H1 (cell line): ENCODE results near the gene TMEM266. TPM values are rescaled to one million over a fixed set of nuclear protein-coding genes. Genes with fewer than 3 reads are reported as not detected.

ENCODE experiments used
- CTCF ChIA-PET: fragments of 300-600 bp; sonication (Branson Sonifier 250); formaldehyde crosslinking; loops from one replicate; lab custom pipeline; 2021; ENCODE audit not compliant: partially characterized antibody; lab: Charles Lee
- POLR2A ChIA-PET: fragments of 300-600 bp; sonication (Branson Sonifier 250); formaldehyde crosslinking; loops from one replicate; lab custom pipeline; 2021; ENCODE audit warnings: inconsistent platforms; ENCODE audit not compliant: partially characterized antibody; lab: Charles Lee
- DNase-seq, 2 experiments: peaks; one replicate each; pipeline versions ENCODE4 v3.0.0 to v3.0.0-alpha.2; 2010 to 2022; ENCODE audit warnings: low spot score in 2 of 2, low read depth in 1 of 2, mixed read lengths in 1 of 2
- FAIRE-seq: peaks from 2 replicates; lab custom pipeline; 2011; peaks lifted over from hg19 to GRCh38; lab: Jason Lieb, UNC
- H2AFZ ChIP-seq: 2 replicates; pipeline ENCODE4 v1.8.1; 2012; ENCODE audit warnings: low read length, inconsistent platforms
- H2AK5ac ChIP-seq: 2 replicates; pipeline ENCODE4 v1.6.1; 2013; ENCODE audit warnings: low read depth, low read length
- H2BK120ac ChIP-seq: replicated peaks from 2 replicates; pipeline ENCODE3; 2013; ENCODE audit warnings: low read depth, low read length, inconsistent platforms
- H2BK12ac ChIP-seq: 2 replicates; pipeline ENCODE4 v1.6.1; 2013; ENCODE audit warnings: low read depth, low read length
- H2BK15ac ChIP-seq: 2 replicates; pipeline ENCODE4 v1.6.1; 2013; ENCODE audit warnings: low read length
- H2BK20ac ChIP-seq: 2 replicates; pipeline ENCODE4 v1.6.1; 2013; ENCODE audit warnings: low read length
- H2BK5ac ChIP-seq: 2 replicates; pipeline ENCODE4 v1.6.1; 2013; ENCODE audit warnings: low read depth, low read length
- H3K14ac ChIP-seq: 2 replicates; pipeline ENCODE4 v1.6.1; 2013; ENCODE audit warnings: inconsistent platforms; ENCODE audit not compliant: insufficient read length
- H3K18ac ChIP-seq: 2 replicates; pipeline ENCODE4 v1.6.1; 2013; ENCODE audit warnings: low read length; ENCODE audit errors: extremely low read depth
- H3K23ac ChIP-seq: 2 replicates; pipeline ENCODE4 v1.6.1; 2013; ENCODE audit warnings: inconsistent platforms; ENCODE audit not compliant: insufficient read length
- H3K23me2 ChIP-seq: 2 replicates; pipeline ENCODE4 v1.6.1; 2013; ENCODE audit warnings: low read depth, low read length
- H3K27ac ChIP-seq: 2 replicates; pipeline ENCODE4 v1.6.1; 2011; ENCODE audit warnings: low read depth, low read length, inconsistent platforms
- H3K27me3 ChIP-seq, 4 experiments: replicated peaks in 1 of 4; 1 replicate in 1 of 4; 2 replicates in 3 of 4; pipeline versions ENCODE4 v1.6.1 to v1.8.1; 2011 to 2013; ENCODE audit warnings: low read length in 3 of 4, mild to moderate bottlenecking in 3 of 4, inconsistent platforms in 2 of 4, mixed read lengths in 2 of 4, moderate library complexity in 1 of 4; ENCODE audit not compliant: control insufficient read depth in 3 of 4, insufficient read depth in 3 of 4; ENCODE audit errors: extremely low read depth in 1 of 4
- H3K36me3 ChIP-seq, 4 experiments: 2 replicates each; pipeline versions ENCODE4 v1.6.1 to v1.8.1; 2011 to 2013; ENCODE audit warnings: mild to moderate bottlenecking in 4 of 4, low read length in 3 of 4, moderate library complexity in 2 of 4, control low read depth in 1 of 4, inconsistent platforms in 1 of 4; ENCODE audit not compliant: insufficient read depth in 4 of 4, control insufficient read depth in 2 of 4
- H3K4ac ChIP-seq: replicated peaks from 2 replicates; pipeline ENCODE3; 2013; ENCODE audit warnings: low read length, low read depth, mixed read lengths, inconsistent platforms; ENCODE audit not compliant: insufficient read length
- H3K4me1 ChIP-seq, 4 experiments: replicated peaks in 1 of 4; 1 replicate in 1 of 4; 2 replicates in 3 of 4; pipeline versions ENCODE4 v1.6.1 to v1.8.1; 2011 to 2013; ENCODE audit warnings: low read length in 3 of 4, inconsistent platforms in 2 of 4, mixed read lengths in 1 of 4; ENCODE audit not compliant: insufficient read depth in 4 of 4, control insufficient read depth in 3 of 4
- H3K4me2 ChIP-seq, 2 experiments: 2 replicates each; pipeline versions ENCODE4 v1.6.1 to v1.8.1; 2011 to 2013; ENCODE audit warnings: low read depth in 2 of 2, low read length in 2 of 2, control low read depth in 1 of 2, inconsistent platforms in 1 of 2, mild to moderate bottlenecking in 1 of 2; ENCODE audit not compliant: insufficient read depth in 1 of 2
- H3K4me3 ChIP-seq, 4 experiments: fragments of 200-600, 300-600 bp in 1 of 4; sonication (generic), shearing (Covaris generic), sonication (Bioruptor Twin) in 1 of 4; 2 replicates each; pipeline versions ENCODE4 v1.5.1 to v1.8.1; 2011 to 2016; ENCODE audit warnings: low read length in 4 of 4, low read depth in 3 of 4, control low read depth in 2 of 4, inconsistent platforms in 2 of 4, mild to moderate bottlenecking in 2 of 4, mixed read lengths in 1 of 4, moderate library complexity in 1 of 4; ENCODE audit not compliant: insufficient read depth in 2 of 4; ENCODE audit errors: extremely low read depth in 1 of 4
- H3K56ac ChIP-seq: replicated peaks from 2 replicates; pipeline ENCODE3; 2013; ENCODE audit warnings: low read depth, mild to moderate bottlenecking, mixed read lengths, low read length, inconsistent platforms; ENCODE audit not compliant: insufficient read length
- H3K79me1 ChIP-seq: 2 replicates; pipeline ENCODE4 v1.6.1; 2013; ENCODE audit warnings: low read depth, low read length, control low read depth
- H3K79me2 ChIP-seq, 2 experiments: 2 replicates each; pipeline versions ENCODE4 v1.6.1 to v1.8.1; 2012 to 2013; ENCODE audit warnings: low read length in 2 of 2, mild to moderate bottlenecking in 2 of 2, inconsistent platforms in 1 of 2; ENCODE audit not compliant: insufficient read depth in 2 of 2, control insufficient read depth in 1 of 2
- H3K9ac ChIP-seq, 4 experiments: replicated peaks in 1 of 4; 1 replicate in 1 of 4; 2 replicates in 3 of 4; pipeline versions ENCODE4 v1.6.1 to v1.8.1; 2011 to 2013; ENCODE audit warnings: low read depth in 3 of 4, low read length in 3 of 4, control low read depth in 2 of 4, mild to moderate bottlenecking in 2 of 4, moderate library complexity in 2 of 4, inconsistent platforms in 1 of 4; ENCODE audit errors: extremely low read depth in 1 of 4
- H3K9me3 ChIP-seq, 2 experiments: 2 replicates each; pipeline versions ENCODE4 v1.6.1 to v1.8.1; 2012 to 2013; ENCODE audit warnings: mild to moderate bottlenecking in 2 of 2, moderate library complexity in 2 of 2, control low read depth in 1 of 2, inconsistent platforms in 1 of 2, low read depth in 1 of 2, low read length in 1 of 2, mixed read lengths in 1 of 2; ENCODE audit not compliant: insufficient read depth in 2 of 2
- H4K20me1 ChIP-seq, 2 experiments: replicated peaks in 1 of 2; 2 replicates each; pipeline versions ENCODE3 to v1.8.1; 2011 to 2013; ENCODE audit warnings: inconsistent platforms in 2 of 2, low read length in 2 of 2, mild to moderate bottlenecking in 1 of 2; ENCODE audit not compliant: insufficient read depth in 2 of 2, control insufficient read depth in 1 of 2
- H4K5ac ChIP-seq: 2 replicates; pipeline ENCODE4 v1.6.1; 2013; ENCODE audit warnings: low read length, low read depth, mixed read lengths, inconsistent platforms; ENCODE audit not compliant: insufficient read length
- H4K8ac ChIP-seq: 2 replicates; pipeline ENCODE4 v1.8.0; 2013; ENCODE audit warnings: mild to moderate bottlenecking, moderate library complexity, low read length, inconsistent platforms; ENCODE audit not compliant: insufficient read depth; ENCODE audit errors: extremely low read depth
- H4K91ac ChIP-seq: replicated peaks from 2 replicates; pipeline ENCODE3; 2013; ENCODE audit warnings: low read length, mixed read lengths, inconsistent platforms; ENCODE audit not compliant: insufficient read length
- BCL11A ChIP-seq, 2 experiments: IDR thresholded peaks; one replicate each; pipeline ENCODE4 v1.6.1; 2011; ENCODE audit warnings: low read depth in 2 of 2, low read length in 2 of 2, mild to moderate bottlenecking in 2 of 2
- EZH2 ChIP-seq: fragments of 200-600 bp; sonication (generic); IDR thresholded peaks from 2 replicates; pipeline ENCODE4 v1.7.1; 2012; ENCODE audit warnings: low read depth, mild to moderate bottlenecking, moderate library complexity, low read length, inconsistent platforms; ENCODE audit not compliant: severe bottlenecking
- GABPA ChIP-seq: IDR thresholded peaks from 2 replicates; pipeline ENCODE4 v1.6.1; 2011; ENCODE audit warnings: mild to moderate bottlenecking, low read length, moderate library complexity, borderline replicate concordance; ENCODE audit not compliant: insufficient read depth
- HDAC2 ChIP-seq, 2 experiments: fragments of 300-600 bp in 1 of 2; sonication (generic) in 1 of 2; IDR thresholded peaks; 2 replicates each; pipeline ENCODE4 v1.6.1; 2011 to 2012; ENCODE audit warnings: low read depth in 2 of 2, low read length in 2 of 2, mild to moderate bottlenecking in 2 of 2, moderate library complexity in 2 of 2, borderline replicate concordance in 1 of 2, inconsistent platforms in 1 of 2
- PHF8 ChIP-seq: fragments of 200-600 bp; sonication (generic); conservative IDR thresholded peaks from 2 replicates; pipeline ENCODE4 v1.7.1; 2012; ENCODE audit warnings: low read depth, mild to moderate bottlenecking, inconsistent platforms, low read length, moderate library complexity
- RAD21 ChIP-seq, 2 experiments: IDR thresholded peaks in 1 of 2; conservative IDR thresholded peaks in 1 of 2; 2 replicates each; pipeline ENCODE4 v1.6.1; 2011; ENCODE audit warnings: low read depth in 2 of 2, low read length in 2 of 2, improper control_type of control experiment in 1 of 2, inconsistent platforms in 1 of 2, mild to moderate bottlenecking in 1 of 2, moderate library complexity in 1 of 2
- SAP30 ChIP-seq: fragments of 300-600 bp; sonication (generic); IDR thresholded peaks from 2 replicates; pipeline ENCODE4 v1.7.1; 2012; ENCODE audit warnings: low read length, moderate library complexity, mild to moderate bottlenecking, inconsistent platforms; ENCODE audit not compliant: insufficient read depth, insufficient replicate concordance
- TBP ChIP-seq: IDR thresholded peaks from 2 replicates; pipeline ENCODE4 v1.6.1; 2011; ENCODE audit warnings: low read depth, low read length, improper control_type of control experiment
- WGBS, 2 experiments: shearing (Covaris generic) in 1 of 2; methylation state at CpG; one replicate each; pipeline versions ENCODE4 v1.1.6 to v1.1.7; 2013 to 2015; ENCODE audit warnings: low lambda C conversion rate in 2 of 2, mixed read lengths in 2 of 2, inconsistent platforms in 1 of 2, low coverage in 1 of 2, missing lambda C conversion rate in 1 of 2; ENCODE audit not compliant: insufficient replicate concordance in 2 of 2, insufficient coverage in 1 of 2, insufficient read length in 1 of 2; ENCODE audit errors: extremely low coverage in 1 of 2, missing lambda C conversion rate in 1 of 2; 5-methylcytosine and 5-hydroxymethylcytosine counted together
- polyA plus RNA-seq, 7 experiments: library from polyadenylated mRNA; depleted of rRNA in 3 of 7; stranded (reverse) in 5 of 7; unstranded in 2 of 7; fragments of >200 nt in 5 of 7; fragments of 200-250 nt in 2 of 7; gene quantifications; 1 replicate in 5 of 7; 2 replicates in 1 of 7; 4 replicates in 1 of 7; pipeline versions ENCODE4 v1.2.1 to v1.2.3, GENCODE V29; 2011 to 2013; ENCODE audit warnings: missing spikeins in 2 of 7, mixed read lengths in 2 of 7
- total RNA-seq: library from RNA; stranded (reverse); fragmentation: NEBNext Ultra II Directional; extraction: Animal tissue kit (Norgen Biotek cat#: 25700); gene quantifications from 2 replicates; pipeline ENCODE4 v1.2.1, GENCODE V29; 2021
- TF ChIP-seq, protein P1 (sequence below): IDR thresholded peaks from 2 replicates; pipeline ENCODE4 v1.6.1; 2012; ENCODE audit warnings: inconsistent platforms
- TF ChIP-seq, protein P2 (sequence below): IDR thresholded peaks from 2 replicates; pipeline ENCODE4 v1.6.1; 2011; ENCODE audit warnings: low read length, improper control_type of control experiment
- TF ChIP-seq, protein P3 (sequence below): IDR thresholded peaks from 2 replicates; pipeline ENCODE4 v1.6.1; 2012; ENCODE audit warnings: inconsistent platforms

TMEM266 gene
- total and polyA plus RNA-seq, 2 of the 8 experiments (the other 6 are each of a cell fraction or from before 2014, with no cell fraction given): 2.6 TPM

DNA sequence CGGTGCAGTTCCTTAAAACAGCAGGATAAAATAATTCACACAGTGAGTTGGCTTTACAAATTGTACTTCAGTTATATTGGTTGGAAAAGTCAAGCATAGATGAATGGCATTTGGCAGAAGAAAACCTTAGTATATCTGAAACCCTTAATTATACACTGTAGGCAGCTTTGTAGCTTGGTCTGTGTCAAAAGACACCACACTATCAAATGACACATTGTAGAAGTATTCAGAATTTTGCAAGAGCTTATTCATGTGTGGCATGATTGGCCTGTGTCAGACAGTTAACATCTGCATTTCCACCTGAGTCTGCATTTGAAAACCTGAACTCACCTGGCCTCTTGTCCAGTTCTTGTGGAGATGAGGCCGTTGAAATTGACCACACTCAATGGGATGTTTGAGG, 13.8 kb downstream of the TMEM266 start:
- WGBS, 2 experiments: 83% methylated on average over 2 of the region's 2 CpGs; no CpG with 5 or more reads in 1 of the 2 experiments
- Histone ChIP-seq H3K23me2 (no peaks in the 10 kb centered on the region), H3K4me1 (no peaks in the 10 kb centered on the region), H3K27ac (no peak overlapping the region), H3K4me3 (no peak overlapping the region), H3K9me3 (no peaks in the 10 kb centered on the region), H3K9ac (no peak overlapping the region), H3K79me2 (no peaks in the 10 kb centered on the region), H3K27me3 (no peaks in the 10 kb centered on the region), H4K91ac (no peak overlapping the region), H3K14ac (no peak overlapping the region), H2BK15ac (no peak overlapping the region), H2AFZ (no peak overlapping the region), H3K79me1 (no peaks in the 10 kb centered on the region), H2BK5ac (no peak overlapping the region), H4K5ac (no peak overlapping the region), H3K23ac (no peak overlapping the region), H2BK20ac (no peak overlapping the region), H3K4me2 (no peak overlapping the region), H3K4ac (no peak overlapping the region), H4K8ac (no peak overlapping the region), H2BK12ac (no peak overlapping the region), H3K56ac (no peak overlapping the region), H2BK120ac (no peak overlapping the region), H3K18ac (no peak overlapping the region), H2AK5ac (no peak overlapping the region), H3K36me3 (no peaks in the 10 kb centered on the region; a peak in 2 of 8 replicates), H4K20me1 (no peaks in the 10 kb centered on the region)
- no peak for DNase-seq
- FAIRE-seq: no peak
- ChIA-PET POLR2A (no interaction called here), CTCF (no interaction called here)
- TF ChIP-seq RAD21 (IDR thresholded peaks at IDR 0.05 in 1 of 2, conservative IDR thresholded peaks at IDR 0.05 in 1 of 2; ENCODE audit: low read depth in 2 of 2, low read length in 2 of 2): no peak
- TF ChIP-seq SAP30: no peak
- TF ChIP-seq EZH2: no peak
- TF ChIP-seq PHF8: no peak
- TF ChIP-seq, protein P1, sequence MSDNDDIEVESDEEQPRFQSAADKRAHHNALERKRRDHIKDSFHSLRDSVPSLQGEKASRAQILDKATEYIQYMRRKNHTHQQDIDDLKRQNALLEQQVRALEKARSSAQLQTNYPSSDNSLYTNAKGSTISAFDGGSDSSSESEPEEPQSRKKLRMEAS: no peak
- TF ChIP-seq, protein P2, sequence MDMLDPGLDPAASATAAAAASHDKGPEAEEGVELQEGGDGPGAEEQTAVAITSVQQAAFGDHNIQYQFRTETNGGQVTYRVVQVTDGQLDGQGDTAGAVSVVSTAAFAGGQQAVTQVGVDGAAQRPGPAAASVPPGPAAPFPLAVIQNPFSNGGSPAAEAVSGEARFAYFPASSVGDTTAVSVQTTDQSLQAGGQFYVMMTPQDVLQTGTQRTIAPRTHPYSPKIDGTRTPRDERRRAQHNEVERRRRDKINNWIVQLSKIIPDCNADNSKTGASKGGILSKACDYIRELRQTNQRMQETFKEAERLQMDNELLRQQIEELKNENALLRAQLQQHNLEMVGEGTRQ: no peak
- TF ChIP-seq HDAC2 (IDR thresholded peaks at IDR 0.05; ENCODE audit: borderline replicate concordance in 1 of 2, low read depth in 2 of 2, low read length in 2 of 2): no peak
- TF ChIP-seq GABPA: no peak
- TF ChIP-seq, protein P3, sequence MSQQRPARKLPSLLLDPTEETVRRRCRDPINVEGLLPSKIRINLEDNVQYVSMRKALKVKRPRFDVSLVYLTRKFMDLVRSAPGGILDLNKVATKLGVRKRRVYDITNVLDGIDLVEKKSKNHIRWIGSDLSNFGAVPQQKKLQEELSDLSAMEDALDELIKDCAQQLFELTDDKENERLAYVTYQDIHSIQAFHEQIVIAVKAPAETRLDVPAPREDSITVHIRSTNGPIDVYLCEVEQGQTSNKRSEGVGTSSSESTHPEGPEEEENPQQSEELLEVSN: no peak
- no peak for TF ChIP-seq TBP
- no peak for TF ChIP-seq BCL11A (IDR thresholded peaks at IDR 0.05; ENCODE audit: low read depth in 2 of 2, low read length in 2 of 2)
